Activated T-cell treated with anti-CD3 and anti-CD28 coated beads, Interleukin-2, amount 50 U/mL, for 72 hours (primary cell): Measurements from ENCODE around the gene PDLIM4. TPM values are rescaled to one million over a fixed set of nuclear protein-coding genes. Genes with fewer than 3 reads are reported as not detected.

Experiments used
- ATAC-seq, 2 donors: fragments of 150-1000 bp; cut with Tn5 transposase; replicated peaks in 1 of 2; 2 replicates each; pipeline ENCODE4 v1.10.0; 2021; ENCODE audit warnings: moderate library complexity in 2 of 2, mild to moderate bottlenecking in 1 of 2
- DNase-seq, 2 donors: peaks; one replicate each; pipeline ENCODE4 v3.0.0; 2021 to 2022; ENCODE audit warnings: mixed read lengths in 1 of 2
- H3K27ac Mint-ChIP-seq: one replicate; pipeline ENCODE4 v1.8.0; 2022; ENCODE audit warnings: mild to moderate bottlenecking, moderate library complexity, mixed read lengths
- H3K27me3 Mint-ChIP-seq: one replicate; pipeline ENCODE4 v1.8.0; 2022; ENCODE audit warnings: low read depth, mixed read lengths
- H3K36me3 Mint-ChIP-seq, 2 donors: one replicate each; pipeline ENCODE4 v1.8.0; 2022; ENCODE audit warnings: mixed read lengths in 2 of 2, mild to moderate bottlenecking in 1 of 2; ENCODE audit not compliant: insufficient read depth in 2 of 2
- H3K4me1 Mint-ChIP-seq: one replicate; pipeline ENCODE4 v1.8.0; 2022; ENCODE audit warnings: low read depth, mixed read lengths
- H3K4me3 Mint-ChIP-seq, 2 donors: one replicate each; pipeline ENCODE4 v1.8.0; 2022; ENCODE audit warnings: mild to moderate bottlenecking in 2 of 2, mixed read lengths in 2 of 2, moderate library complexity in 2 of 2
- H3K9me3 Mint-ChIP-seq, 2 donors: one replicate each; pipeline ENCODE4 v1.8.0; 2022; ENCODE audit warnings: mixed read lengths in 2 of 2
- total RNA-seq, 2 donors: library from RNA; stranded (reverse); gene quantifications; one replicate each; pipeline ENCODE4 v1.2.3, GENCODE V29; 2022

PDLIM4 gene
- total RNA-seq, 2 donors from 2014 or later: 0.79 to 1.2 TPM

DNA sequence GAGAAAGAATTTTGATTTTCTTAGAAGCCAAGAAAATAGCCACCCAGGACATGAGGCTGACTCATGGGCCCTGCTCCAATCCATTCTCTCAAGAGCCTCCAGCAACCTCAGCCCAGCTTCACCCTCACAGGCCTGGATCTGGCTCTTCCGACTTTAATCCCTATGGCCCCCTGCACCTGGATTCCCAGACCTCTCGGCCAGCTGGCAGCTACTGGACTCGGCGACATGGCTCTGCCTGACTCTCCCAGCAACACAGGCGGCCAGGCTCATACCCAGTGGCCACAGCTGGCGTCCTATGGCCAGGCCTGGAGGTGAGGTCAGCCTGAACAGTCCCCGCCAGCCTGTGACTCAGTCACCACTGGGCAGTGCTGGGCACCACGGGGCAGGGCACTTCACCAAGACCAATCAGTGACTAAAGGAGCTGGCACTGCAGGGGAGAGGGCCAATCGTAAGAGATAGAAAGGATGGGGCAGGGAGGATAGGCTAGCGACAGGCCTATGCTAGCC lies 6.2 kb upstream of the PDLIM4 start:
- Mint-ChIP-seq H3K4me1 (no peaks in the 10 kb centered on the region), H3K27ac (no peak overlapping the region), H3K36me3 (peaks cover 3 to 5% of the 10 kb centered on the region in 2 donors), H3K4me3 (no peak overlapping the region), H3K9me3 (peaks cover 0 to 2% of the 10 kb centered on the region in 2 donors), H3K27me3 (peaks cover 17% of the 10 kb centered on the region)
- ATAC-seq: no peak
- DNase-seq: no peak

DNA sequence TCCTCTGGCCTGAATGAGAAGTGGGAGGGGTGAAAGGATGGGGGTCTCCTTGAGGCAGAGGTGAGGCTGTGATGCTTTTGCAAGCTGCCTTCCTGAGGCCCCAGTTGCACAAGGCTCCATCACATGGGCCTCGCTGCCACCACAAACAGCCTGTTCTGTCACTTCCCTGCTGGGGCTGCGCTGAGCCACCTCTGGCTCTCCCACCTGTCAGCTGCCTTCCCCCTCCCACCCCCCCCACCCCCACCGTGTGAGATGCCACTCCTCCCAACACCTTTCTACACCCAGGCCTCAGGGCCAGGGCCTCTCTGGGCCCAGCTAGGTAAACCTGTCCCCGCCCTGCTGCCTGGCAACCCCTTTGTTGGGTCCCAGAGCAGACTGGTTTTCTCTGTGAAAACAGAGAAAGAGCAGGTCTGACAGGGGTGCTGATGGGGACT lies 4.5 kb upstream of the PDLIM4 start:
- H3K27me3 Mint-ChIP-seq: peaks cover 15% of the 10 kb centered on the region
- no peak for ATAC-seq
- H3K36me3 Mint-ChIP-seq: no peaks in the 10 kb centered on the region
- DNase-seq: no peak
- no peaks in the 10 kb centered on the region for H3K4me1 Mint-ChIP-seq
- H3K9me3 Mint-ChIP-seq: no peaks in the 10 kb centered on the region
- no peak overlapping the region for H3K4me3 Mint-ChIP-seq
- no peak overlapping the region for H3K27ac Mint-ChIP-seq

DNA sequence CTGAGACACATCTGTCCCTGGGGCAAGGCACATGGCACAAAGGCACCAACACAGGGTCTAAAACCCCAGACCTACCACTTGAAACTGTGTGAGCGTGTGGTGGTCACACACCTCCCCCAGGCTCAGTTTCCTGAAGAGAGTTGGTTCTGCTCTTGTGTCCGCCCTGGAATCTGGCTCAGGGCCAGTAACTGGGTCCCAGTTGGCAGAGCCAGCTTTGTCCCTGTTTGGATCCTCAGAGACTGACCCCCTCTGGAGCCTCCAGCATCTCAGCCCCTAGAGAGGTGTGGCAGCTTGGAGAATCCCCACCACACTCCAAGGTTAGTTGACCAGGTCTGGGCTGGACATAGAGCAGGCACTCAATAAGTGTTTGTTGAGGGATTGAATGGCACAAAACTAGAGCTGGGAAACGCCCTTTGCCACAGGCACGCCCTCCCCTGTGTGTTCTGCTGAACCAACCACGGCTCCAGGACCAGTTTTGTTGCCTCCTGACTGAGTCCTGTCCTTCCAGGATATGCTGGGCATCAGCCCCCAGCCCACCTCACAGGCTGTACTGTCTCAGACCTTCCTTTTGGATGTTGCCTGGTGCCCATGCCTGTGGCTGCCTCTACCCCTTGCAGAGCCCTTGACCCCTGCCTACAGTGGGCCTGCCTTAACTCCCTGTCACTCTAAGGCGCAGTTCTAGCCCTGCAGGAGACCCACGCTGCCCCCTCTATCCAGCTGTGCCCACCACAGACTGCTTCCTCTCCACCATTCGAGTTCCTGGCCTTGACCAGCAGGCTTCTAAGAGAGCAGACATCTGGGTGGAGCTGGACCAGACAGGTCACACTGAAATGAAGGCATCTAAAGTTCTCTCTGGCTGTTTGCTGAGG lies 3.8 kb upstream of the PDLIM4 start:
- DNase-seq (no peak), ATAC-seq (no peak)
- H3K27ac Mint-ChIP-seq: no peak overlapping the region
- H3K27me3 Mint-ChIP-seq: peaks cover 15% of the 10 kb centered on the region
- H3K9me3 Mint-ChIP-seq: no peaks in the 10 kb centered on the region
- H3K4me3 Mint-ChIP-seq: no peak overlapping the region
- H3K36me3 Mint-ChIP-seq: no peaks in the 10 kb centered on the region
- no peaks in the 10 kb centered on the region for H3K4me1 Mint-ChIP-seq

DNA sequence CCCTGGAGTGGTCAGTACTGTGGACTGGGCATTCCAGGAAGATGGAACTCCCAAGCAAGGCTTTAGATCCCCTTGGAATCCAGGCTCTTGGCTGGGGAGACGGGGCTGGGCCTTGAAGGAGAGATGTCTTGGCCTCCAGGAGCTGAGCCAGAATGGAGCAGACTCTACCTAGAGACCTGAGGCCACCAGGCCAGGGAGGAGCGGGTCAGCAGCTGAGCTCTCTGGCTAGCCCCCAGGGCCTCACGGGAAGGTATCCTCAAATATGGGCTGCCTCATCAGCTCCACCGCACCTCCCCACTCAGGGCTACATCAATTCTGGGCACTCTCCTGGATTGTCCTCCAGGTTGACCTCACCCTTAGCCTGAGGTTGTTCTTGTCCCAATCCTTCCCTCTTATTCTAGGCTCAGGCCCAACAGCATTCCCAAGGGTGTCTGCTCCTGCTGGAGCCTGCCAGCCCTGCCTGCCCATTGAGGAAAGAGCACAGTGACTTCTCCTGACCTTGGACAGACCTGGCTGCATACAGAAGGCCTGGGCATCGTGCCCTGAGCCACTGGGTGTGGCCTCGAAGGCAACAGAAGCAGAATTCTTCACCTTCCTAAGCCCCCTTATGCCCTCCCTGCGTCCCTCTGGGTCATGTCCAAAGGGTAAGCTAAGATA lies 3.0 kb upstream of the PDLIM4 start:
- DNase-seq (no peak), ATAC-seq (no peak)
- peaks cover 15% of the 10 kb centered on the region for H3K27me3 Mint-ChIP-seq
- H3K4me1 Mint-ChIP-seq: peaks cover 2% of the 10 kb centered on the region
- H3K4me3 Mint-ChIP-seq: no peak overlapping the region
- H3K9me3 Mint-ChIP-seq: no peaks in the 10 kb centered on the region
- H3K36me3 Mint-ChIP-seq: no peaks in the 10 kb centered on the region
- H3K27ac Mint-ChIP-seq: no peak overlapping the region

DNA sequence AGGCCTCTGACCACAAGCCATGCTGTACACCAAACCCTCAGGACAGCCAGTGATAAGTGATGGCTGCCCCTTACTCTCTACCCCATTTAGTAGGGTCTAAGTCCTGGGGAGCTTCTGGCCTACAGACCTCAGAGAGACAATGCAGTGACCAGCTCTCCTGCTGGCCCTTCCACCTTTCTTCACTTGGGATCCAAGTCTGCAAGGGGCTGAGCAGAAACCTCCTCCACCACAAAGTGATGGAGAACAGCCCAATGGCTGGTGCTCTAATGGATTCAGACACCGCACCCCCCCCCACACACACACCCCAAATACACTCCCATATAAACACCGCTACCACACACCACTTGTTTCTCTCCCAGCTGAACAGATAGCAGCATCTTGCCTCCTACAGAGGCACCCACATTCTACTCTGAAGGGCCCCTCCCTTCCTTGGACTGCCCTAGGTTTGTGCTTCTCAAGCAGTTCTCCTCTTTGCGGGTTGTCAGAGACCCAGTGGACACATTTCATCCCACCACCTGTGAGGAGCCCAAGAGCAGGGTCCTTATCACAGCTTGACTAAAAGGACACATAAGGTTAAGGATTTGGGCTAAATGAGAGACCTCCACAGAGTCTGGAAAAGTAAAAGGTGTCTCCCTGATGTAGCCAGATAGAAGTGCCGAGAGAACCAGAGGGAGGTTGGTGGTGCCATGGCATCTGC lies 1.3 kb upstream of the PDLIM4 start:
- Mint-ChIP-seq H3K27me3 (peaks cover 15% of the 10 kb centered on the region), H3K4me1 (peaks cover 20% of the 10 kb centered on the region), H3K27ac (no peak overlapping the region), H3K36me3 (no peaks in the 10 kb centered on the region), H3K4me3 (peak overlapping the region in 1 of 2 donors; percentile 61), H3K9me3 (no peaks in the 10 kb centered on the region)
- no peak for DNase-seq
- ATAC-seq: no peak

DNA sequence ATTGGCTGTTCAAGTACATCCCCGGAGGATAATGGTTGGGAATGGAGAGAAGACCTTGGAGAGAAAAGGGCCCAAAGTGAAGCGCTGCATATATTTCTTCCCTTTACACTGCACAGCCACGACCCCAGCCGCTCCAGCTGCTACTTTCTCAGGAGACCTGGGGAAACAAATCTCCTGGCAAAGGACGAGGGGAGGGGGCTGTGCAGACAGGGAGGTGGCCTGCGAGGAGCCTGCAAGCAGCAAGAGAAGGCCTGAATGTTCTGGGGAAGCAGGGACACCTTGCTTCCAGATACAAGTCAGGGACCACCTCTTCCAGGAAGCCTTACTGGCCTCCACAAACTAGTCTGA lies 739 bp upstream of the PDLIM4 start:
- H3K27me3 Mint-ChIP-seq: peaks cover 15% of the 10 kb centered on the region
- no peak for DNase-seq
- peaks cover 25% of the 10 kb centered on the region for H3K4me1 Mint-ChIP-seq
- no peaks in the 10 kb centered on the region for H3K9me3 Mint-ChIP-seq
- no peak for ATAC-seq
- peak overlapping the region in 1 of 2 donors; percentile 61 for H3K4me3 Mint-ChIP-seq
- no peaks in the 10 kb centered on the region for H3K36me3 Mint-ChIP-seq
- H3K27ac Mint-ChIP-seq: no peak overlapping the region

DNA sequence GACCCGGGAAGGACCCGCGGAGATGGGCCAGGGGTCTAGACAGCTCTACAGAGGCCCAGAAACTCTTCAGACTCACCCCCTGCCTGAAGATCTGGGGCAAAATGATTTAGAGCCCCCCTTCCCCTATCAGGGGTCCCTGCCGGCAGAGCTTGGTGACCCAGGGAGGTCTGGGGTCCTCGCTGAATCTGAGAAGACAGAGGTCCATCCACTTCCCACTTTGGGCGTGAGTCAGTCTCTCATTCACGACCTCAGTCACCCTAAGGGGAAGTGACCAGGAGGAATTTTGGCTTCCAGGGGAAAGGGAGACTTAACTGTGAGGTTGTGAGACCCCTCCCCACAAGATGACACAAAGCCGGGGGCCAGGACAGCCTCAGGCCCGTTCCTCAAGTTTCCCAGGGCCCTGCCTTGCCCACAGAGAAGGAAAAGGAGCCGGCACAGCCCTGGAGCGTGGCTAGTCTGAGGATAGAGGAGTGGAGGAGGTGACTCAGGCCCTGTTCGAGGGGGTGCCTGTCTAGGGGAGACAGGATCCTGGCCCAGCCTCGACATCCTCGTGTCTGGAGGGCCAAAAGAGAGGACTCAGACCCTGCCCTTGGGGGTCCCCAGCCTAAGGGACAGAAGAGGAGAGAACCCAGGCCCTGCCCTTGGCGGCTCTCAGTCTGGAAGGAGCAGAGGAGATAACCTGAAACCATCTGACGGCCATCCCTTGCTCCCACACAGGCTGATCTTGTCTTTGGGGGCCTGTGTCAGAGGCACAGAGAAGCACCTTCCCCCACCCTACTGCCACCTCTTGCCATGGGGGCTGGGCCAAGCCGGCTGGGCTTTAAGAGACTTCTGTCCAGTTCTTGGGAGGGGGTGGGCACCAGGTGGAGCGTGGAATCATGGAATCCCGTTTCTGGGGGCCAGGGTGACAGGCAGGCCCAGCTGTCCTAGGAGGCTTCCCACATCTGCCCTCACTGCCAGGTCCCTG lies 889 bp downstream of the PDLIM4 start:
- DNase-seq (no peak), ATAC-seq (no peak)
- Mint-ChIP-seq H3K4me1 (peaks cover 39% of the 10 kb centered on the region), H3K4me3 (peak overlapping the region in 1 of 2 donors; percentile 29), H3K36me3 (no peaks in the 10 kb centered on the region), H3K27ac (no peak overlapping the region), H3K27me3 (peaks cover 15% of the 10 kb centered on the region), H3K9me3 (no peaks in the 10 kb centered on the region)

DNA sequence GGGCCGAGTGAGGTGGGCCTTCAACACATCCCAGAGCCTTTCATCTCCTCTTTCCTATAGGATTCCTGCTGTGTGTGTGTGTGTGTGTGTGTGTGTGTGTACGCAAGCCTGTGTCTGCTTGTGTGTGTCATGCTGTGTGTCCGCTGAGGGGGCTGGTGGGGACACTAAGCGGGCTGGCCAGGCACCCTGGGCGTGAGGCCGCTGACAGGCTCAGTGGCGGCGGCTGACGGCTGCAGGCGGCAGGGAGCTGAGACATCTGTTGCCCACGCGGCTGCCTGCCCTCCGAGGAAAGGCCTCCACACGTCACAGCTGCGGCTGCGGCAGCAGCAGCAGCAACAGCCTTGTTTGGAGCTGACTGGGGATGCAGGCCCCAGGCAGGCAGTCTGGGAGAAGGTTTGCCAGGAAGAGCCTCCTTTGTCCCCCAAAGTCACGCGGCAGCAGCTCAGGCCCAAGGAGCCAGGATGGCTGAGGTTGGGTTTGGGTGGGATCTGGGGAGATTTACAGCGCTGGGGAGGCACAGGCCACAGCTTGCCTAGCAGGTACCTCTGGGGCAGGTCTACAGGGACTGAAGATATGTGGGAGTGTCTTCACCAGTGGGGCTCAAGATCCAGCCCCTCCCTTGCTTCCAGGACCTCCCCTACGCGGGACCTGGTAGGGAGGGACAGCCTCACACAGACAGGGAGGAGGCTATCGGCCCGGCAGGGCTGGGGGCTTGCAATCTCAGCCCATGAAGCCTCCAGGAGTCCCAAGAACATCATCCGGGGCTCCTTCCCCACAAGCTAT lies 1.8 kb downstream of the PDLIM4 start:
- peaks cover 48% of the 10 kb centered on the region for H3K4me1 Mint-ChIP-seq
- DNase-seq (no peak), ATAC-seq (no peak)
- H3K36me3 Mint-ChIP-seq: no peaks in the 10 kb centered on the region
- H3K27ac Mint-ChIP-seq: no peak overlapping the region
- H3K4me3 Mint-ChIP-seq: no peak overlapping the region
- peaks cover 15% of the 10 kb centered on the region for H3K27me3 Mint-ChIP-seq
- no peaks in the 10 kb centered on the region for H3K9me3 Mint-ChIP-seq

DNA sequence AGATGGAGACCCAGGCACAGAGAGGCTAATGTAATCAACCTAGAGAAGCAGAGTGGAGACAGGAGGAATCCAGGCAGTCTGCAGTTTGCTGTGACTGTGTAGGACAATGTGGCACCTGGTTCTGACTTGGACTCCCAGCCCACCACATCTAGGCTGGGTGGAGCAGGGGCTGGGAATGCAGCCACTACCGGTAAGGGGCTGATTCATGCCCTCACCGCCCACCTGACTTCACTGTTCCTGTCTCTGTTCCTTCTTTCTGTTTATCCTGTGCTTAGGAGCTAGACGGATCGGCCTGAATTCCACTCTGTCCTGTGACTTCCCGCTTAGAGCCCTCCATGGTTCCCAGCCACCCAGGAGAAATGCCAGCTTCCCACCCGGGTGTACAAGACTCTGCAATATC lies 2.6 kb downstream of the PDLIM4 start:
- Mint-ChIP-seq H3K27ac (no peak overlapping the region), H3K4me1 (peaks cover 56% of the 10 kb centered on the region), H3K36me3 (no peaks in the 10 kb centered on the region), H3K4me3 (peak overlapping the region; percentile 65 to 75), H3K9me3 (no peaks in the 10 kb centered on the region), H3K27me3 (peaks cover 15% of the 10 kb centered on the region)
- ATAC-seq (peak in 1 of 2 donors; percentile 5), DNase-seq (no peak)

DNA sequence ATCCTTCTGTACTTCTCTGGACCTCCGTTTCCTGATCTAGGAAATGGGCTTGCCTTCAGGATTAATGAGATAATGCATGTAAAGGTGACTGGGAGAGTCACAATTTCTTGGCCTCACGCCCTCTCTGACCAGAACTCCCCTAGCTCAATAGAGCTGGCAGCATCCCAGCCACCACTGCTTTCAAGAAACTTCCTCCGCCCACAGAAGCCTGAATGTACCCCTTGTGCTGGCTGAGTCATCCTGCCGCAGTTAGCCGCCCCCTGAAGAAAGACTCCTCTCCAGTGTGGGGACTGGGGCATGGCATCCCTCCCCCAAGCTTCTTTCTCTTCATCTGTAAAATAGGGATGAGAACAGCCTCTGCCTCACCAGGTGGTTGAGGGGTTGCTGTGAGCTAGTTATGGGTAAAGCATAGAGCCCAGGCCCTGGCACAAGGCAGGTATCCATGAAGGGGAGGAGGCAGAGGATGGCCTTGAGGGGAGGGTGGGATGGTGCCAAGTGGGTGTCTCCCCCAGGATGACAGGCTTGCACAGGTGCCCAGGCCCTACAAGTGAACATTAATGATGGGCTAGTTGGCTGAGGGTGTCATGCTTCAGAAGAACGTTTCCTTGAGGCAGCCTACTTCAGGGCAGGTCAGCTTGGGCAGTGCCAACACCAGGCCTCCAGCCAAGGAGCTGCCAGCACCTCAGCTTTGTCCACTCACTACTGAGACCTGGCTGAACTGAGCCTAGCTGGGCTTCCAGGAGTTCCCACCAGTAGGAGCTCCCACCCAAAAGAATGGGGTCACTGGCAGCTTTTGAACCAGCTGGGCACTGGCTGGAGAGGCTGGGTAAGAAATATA lies 3.4 kb downstream of the PDLIM4 start:
- peak overlapping the region; percentile 69 for H3K27ac Mint-ChIP-seq

More for the DNA sequence above, 3.4 kb downstream of the PDLIM4 start:
- ATAC-seq (peak; percentile 72 to 74), DNase-seq (peak; percentile 61 to 80)
- Mint-ChIP-seq H3K27me3 (peaks cover 10% of the 10 kb centered on the region), H3K4me3 (peak overlapping the region; percentile 65 to 75), H3K36me3 (no peaks in the 10 kb centered on the region), H3K4me1 (peaks cover 58% of the 10 kb centered on the region), H3K9me3 (no peaks in the 10 kb centered on the region)
